IMR-90 (cell line): Measurements from ENCODE around the gene MAOB. TPM values are rescaled to one million over a fixed set of nuclear protein-coding genes. Genes with fewer than 3 reads are reported as not detected.

ENCODE experiments used
- polyA plus RNA-seq, 3 experiments: library from polyadenylated mRNA; depleted of rRNA; stranded (reverse); fragments of >200 nt; gene quantifications; 2 replicates each; pipeline ENCODE4 v1.2.3, GENCODE V29; 2012; ENCODE audit warnings: low replicate concordance in 1 of 3
- total RNA-seq: library from RNA; depleted of rRNA; stranded (reverse); fragments of >200 nt; gene quantifications from 2 replicates; pipeline ENCODE4 v1.2.3, GENCODE V29; 2012; rRNA removed

MAOB gene
- total and polyA plus RNA-seq, 2 of the 4 experiments (the other 2 are of a cell fraction): 0.36 to 0.46 TPM

Other genes starting within 250 kb of the MAOB start
- 0.36 and 0.56 TPM in 2 replicates for gene MAOA, start 226.2 kb downstream of the MAOB start, total RNA-seq
- gene MAOA, start 226.2 kb downstream of the MAOB start, polyA plus RNA-seq (2012; rRNA removed): 0.14 and 0.17 TPM in 2 replicates
- gene NDP, start 90.9 kb upstream of the MAOB start, total RNA-seq: 0.28 and 0.36 TPM in 2 replicates
- 0.39 TPM in 2 replicates for gene NDP, start 90.9 kb upstream of the MAOB start, polyA plus RNA-seq (2012; rRNA removed)